Left hindlimb (tissue), 1 donor: ENCODE data around the gene PRKX.
"Not testable (repeated sequence)": the region's sequence is repeated elsewhere in the genome, so short reads cannot be mapped to it uniquely, and the experiment has no call there.

Experiments used
- DNase-seq: peaks from one replicate; pipeline ENCODE4 v3.0.0-alpha.2; 2018

PRKX gene

GRCh38 chrX:3639858-3640631, 73.4 kb downstream of the PRKX start:
- not testable (repeated sequence) for DNase-seq

GRCh38 chrX:3639236-3639635, 74.2 kb downstream of the PRKX start:
- no peak for DNase-seq

- DNase-seq: peak; percentile 35
These were observed 75.1 kb downstream of the PRKX start for GRCh38 chrX:3638280-3638873.

- DNase-seq: no peak
These were observed 76.6 kb downstream of the PRKX start for GRCh38 chrX:3636803-3637202.

- DNase-seq: no peak
These were observed 82.3 kb downstream of the PRKX start for GRCh38 chrX:3631196-3631595.

- DNase-seq: no peak
These were observed 85.9 kb downstream of the PRKX start for GRCh38 chrX:3627594-3627993.

GRCh38 chrX:3621414-3621813, 92.0 kb downstream of the PRKX start:
- DNase-seq: no peak

- DNase-seq: not testable (repeated sequence)
These were observed 101.7 kb downstream of the PRKX start for GRCh38 chrX:3611744-3612143.

GRCh38 chrX:3609810-3610209, 103.6 kb downstream of the PRKX start:
- no peak for DNase-seq

- no peak for DNase-seq
These were observed 110.3 kb downstream of the PRKX start for GRCh38 chrX:3603026-3603661.

GRCh38 chrX:3599802-3600430, 113.5 kb downstream of the PRKX start:
- peak; percentile 31 for DNase-seq

- DNase-seq: peak; percentile 36
These were observed 114.7 kb downstream of the PRKX start for GRCh38 chrX:3598709-3599108.

- DNase-seq: no peak
These were observed 115.3 kb downstream of the PRKX start for GRCh38 chrX:3598046-3598605.

- DNase-seq: no peak
These were observed 121.3 kb downstream of the PRKX start for GRCh38 chrX:3592184-3592583.

GRCh38 chrX:3589474-3589873, 124.0 kb downstream of the PRKX start:
- DNase-seq: no peak

- no peak for DNase-seq
These were observed 127.7 kb downstream of the PRKX start for GRCh38 chrX:3585719-3586118.

- no peak for DNase-seq
These were observed 128.9 kb downstream of the PRKX start for GRCh38 chrX:3584415-3584996.

GRCh38 chrX:3582451-3582850, 131.0 kb downstream of the PRKX start:
- DNase-seq: no peak

GRCh38 chrX:3581609-3582108, 131.8 kb downstream of the PRKX start:
- no peak for DNase-seq

GRCh38 chrX:3577551-3577950, 135.9 kb downstream of the PRKX start:
- no peak for DNase-seq

- DNase-seq: peak; percentile 34
These were observed 136.5 kb downstream of the PRKX start for GRCh38 chrX:3576886-3577501.

GRCh38 chrX:3567686-3568085, 145.8 kb downstream of the PRKX start:
- DNase-seq: no peak
